Measurements from ENCODE around the gene ZNF346. TPM values are rescaled to one million over a fixed set of nuclear protein-coding genes. Genes with fewer than 3 reads are reported as not detected.

Gene ZNF346
- total RNA-seq, 5 donors from 2014 or later (not counting 1 experiment from before 2014, with no cell fraction given) = 22.8 to 25.7 (median 24.8) TPM

- H3K27me3 ChIP-seq (replicated peaks in 1 of 2; ENCODE audit: control insufficient read depth in 2 of 2, extremely low read depth in 1 of 2, insufficient read depth in 2 of 2, low read length in 1 of 2) = peaks cover 0 to 3% of the 10 kb centered on the region in 2 experiments
- H3K4me1 ChIP-seq (ENCODE audit: control insufficient read depth in 1 of 2, extremely low read depth in 1 of 2, insufficient read depth in 2 of 2, low read length in 2 of 2) = no peaks in the 10 kb centered on the region
- H3K36me3 ChIP-seq (ENCODE audit: control insufficient read depth in 2 of 2, extremely low read depth in 1 of 2, insufficient read depth in 1 of 2, low read length in 1 of 2) = no peaks in the 10 kb centered on the region
- 88% methylated on average over 7 of the region's 9 CpGs for WGBS (ENCODE audit: insufficient coverage)
- no peak for ATAC-seq (replicated peaks in 1 of 4)
- no peak for DNase-seq
- Mint-ChIP-seq H3K27ac (no peak overlapping the region), H3K36me3 (no peaks in the 10 kb centered on the region), H3K4me1 (no peaks in the 10 kb centered on the region), H3K9me3 (no peaks in the 10 kb centered on the region), H3K27me3 (no peaks in the 10 kb centered on the region), H3K4me3 (no peak overlapping the region)
- CTCF ChIA-PET = no interaction called here
- H3K27ac ChIP-seq (ENCODE audit: low read length) = no peak overlapping the region
- H3K9me3 ChIP-seq = no peaks in the 10 kb centered on the region
- no peak overlapping the region for H3K4me3 ChIP-seq (ENCODE audit: control insufficient read depth in 1 of 2, extremely low read depth in 1 of 2, low read length in 1 of 2)
- POLR2A ChIA-PET = no interaction called here
Measured at GRCh38 chr5:177079606-177080005, 57.1 kb downstream of the ZNF346 start.

- Histone ChIP-seq H3K27me3 (replicated peaks in 1 of 2; ENCODE audit: control insufficient read depth in 2 of 2, extremely low read depth in 1 of 2, insufficient read depth in 2 of 2, low read length in 1 of 2) (peaks cover 0 to 6% of the 10 kb centered on the region in 2 experiments), H3K9me3 (no peaks in the 10 kb centered on the region), H3K4me3 (ENCODE audit: control insufficient read depth in 1 of 2, extremely low read depth in 1 of 2, low read length in 1 of 2) (no peak overlapping the region), H3K4me1 (ENCODE audit: control insufficient read depth in 1 of 2, extremely low read depth in 1 of 2, insufficient read depth in 2 of 2, low read length in 2 of 2) (no peaks in the 10 kb centered on the region), H3K27ac (ENCODE audit: low read length) (no peak overlapping the region), H3K36me3 (ENCODE audit: control insufficient read depth in 2 of 2, extremely low read depth in 1 of 2, insufficient read depth in 1 of 2, low read length in 1 of 2) (no peaks in the 10 kb centered on the region)
- Mint-ChIP-seq H3K9me3 (no peaks in the 10 kb centered on the region), H3K4me1 (no peaks in the 10 kb centered on the region), H3K27ac (no peak overlapping the region), H3K36me3 (no peaks in the 10 kb centered on the region), H3K27me3 (no peaks in the 10 kb centered on the region), H3K4me3 (no peak overlapping the region)
- ChIA-PET CTCF (no interaction called here), POLR2A (no interaction called here)
- 90% methylated on average over 3 of the region's 5 CpGs for WGBS (ENCODE audit: insufficient coverage)
- ATAC-seq (replicated peaks in 1 of 4) (no peak), DNase-seq (no peak)
Measured at GRCh38 chr5:177080265-177080664, 57.8 kb downstream of the ZNF346 start.

DNA sequence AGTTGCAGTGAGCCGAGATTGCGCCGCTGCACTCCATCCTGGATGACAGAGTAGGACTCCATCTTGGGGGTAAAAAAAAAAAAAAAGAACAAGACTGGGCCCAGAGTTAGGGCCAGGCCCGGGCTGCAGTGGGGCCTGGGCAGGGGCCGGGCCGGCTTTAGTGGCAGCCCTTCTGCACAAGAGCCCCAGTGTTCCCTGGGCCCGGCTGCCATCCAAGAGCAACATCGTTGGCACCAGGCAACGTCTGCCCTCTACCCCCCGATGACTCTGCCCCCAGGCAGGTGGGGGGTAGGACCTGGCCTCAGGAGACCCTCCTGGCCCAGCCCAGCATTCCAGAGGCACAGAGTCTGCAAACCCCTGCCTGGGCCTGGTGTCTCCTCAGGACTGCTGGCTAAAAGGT lies 59.4 kb downstream of the ZNF346 start:
- H3K27ac Mint-ChIP-seq = no peak overlapping the region
- Histone ChIP-seq H3K27me3 (replicated peaks in 1 of 2; ENCODE audit: control insufficient read depth in 2 of 2, extremely low read depth in 1 of 2, insufficient read depth in 2 of 2, low read length in 1 of 2) (peaks cover 0 to 6% of the 10 kb centered on the region in 2 experiments), H3K4me1 (ENCODE audit: control insufficient read depth in 1 of 2, extremely low read depth in 1 of 2, insufficient read depth in 2 of 2, low read length in 2 of 2) (peaks cover 0 to 5% of the 10 kb centered on the region in 2 experiments), H3K36me3 (ENCODE audit: control insufficient read depth in 2 of 2, extremely low read depth in 1 of 2, insufficient read depth in 1 of 2, low read length in 1 of 2) (no peaks in the 10 kb centered on the region), H3K27ac (ENCODE audit: low read length) (no peak overlapping the region), H3K4me3 (ENCODE audit: control insufficient read depth in 1 of 2, extremely low read depth in 1 of 2, low read length in 1 of 2) (no peak overlapping the region), H3K9me3 (no peaks in the 10 kb centered on the region)
- H3K4me3 Mint-ChIP-seq = no peak overlapping the region
- DNase-seq = no peak
- H3K9me3 Mint-ChIP-seq = no peaks in the 10 kb centered on the region
- no peaks in the 10 kb centered on the region for H3K36me3 Mint-ChIP-seq
- WGBS (ENCODE audit: insufficient coverage) = 91% methylated on average over 10 of the region's 10 CpGs
- no peak for ATAC-seq (replicated peaks in 1 of 4)
- no peaks in the 10 kb centered on the region for H3K27me3 Mint-ChIP-seq
- ChIA-PET CTCF (no interaction called here), POLR2A (no interaction called here)
- peaks cover 6 to 8% (median 6%) of the 10 kb centered on the region in 3 donors for H3K4me1 Mint-ChIP-seq

- 73% methylated on average over 3 of the region's 4 CpGs for WGBS (ENCODE audit: insufficient coverage)
- H3K36me3 ChIP-seq (ENCODE audit: control insufficient read depth in 2 of 2, extremely low read depth in 1 of 2, insufficient read depth in 1 of 2, low read length in 1 of 2) = no peaks in the 10 kb centered on the region
- ChIA-PET POLR2A (interaction anchor here in 1 of 2 donors (0.6 kb wide), 1 partner anchor 130 kb away, joined by 4 read pairs; no protein-coding TSS in a partner anchor), CTCF (no interaction called here)
- H3K27ac ChIP-seq (ENCODE audit: low read length) = no peak overlapping the region
- Mint-ChIP-seq H3K4me1 (peaks cover 12 to 14% (median 13%) of the 10 kb centered on the region in 3 donors), H3K27me3 (peaks cover 5 to 6% of the 10 kb centered on the region in 2 donors), H3K36me3 (no peaks in the 10 kb centered on the region), H3K4me3 (no peak overlapping the region), H3K9me3 (no peaks in the 10 kb centered on the region), H3K27ac (no peak overlapping the region)
- no peak for ATAC-seq (replicated peaks in 1 of 4)
- peaks cover 4 to 14% of the 10 kb centered on the region in 2 experiments for H3K4me1 ChIP-seq (ENCODE audit: control insufficient read depth in 1 of 2, extremely low read depth in 1 of 2, insufficient read depth in 2 of 2, low read length in 2 of 2)
- H3K27me3 ChIP-seq (replicated peaks in 1 of 2; ENCODE audit: control insufficient read depth in 2 of 2, extremely low read depth in 1 of 2, insufficient read depth in 2 of 2, low read length in 1 of 2) = peaks cover 0 to 19% of the 10 kb centered on the region in 2 experiments
- DNase-seq = no peak
- H3K9me3 ChIP-seq = no peaks in the 10 kb centered on the region
- no peak overlapping the region for H3K4me3 ChIP-seq (ENCODE audit: control insufficient read depth in 1 of 2, extremely low read depth in 1 of 2, low read length in 1 of 2)
Measured at GRCh38 chr5:177083357-177083756, 60.9 kb downstream of the ZNF346 start.

GRCh38 chr5:177084175-177084574 lies 61.7 kb downstream of the ZNF346 start:
- CTCF ChIA-PET = no interaction called here

GRCh38 chr5:177085985-177086653 lies 63.6 kb downstream of the ZNF346 start:
- H3K27me3 Mint-ChIP-seq = peaks cover 5 to 13% of the 10 kb centered on the region in 2 donors
- Histone ChIP-seq H3K4me1 (ENCODE audit: control insufficient read depth in 1 of 2, extremely low read depth in 1 of 2, insufficient read depth in 2 of 2, low read length in 2 of 2) (peaks cover 4 to 18% of the 10 kb centered on the region in 2 experiments), H3K27me3 (replicated peaks in 1 of 2; ENCODE audit: control insufficient read depth in 2 of 2, extremely low read depth in 1 of 2, insufficient read depth in 2 of 2, low read length in 1 of 2) (peaks cover 0 to 43% of the 10 kb centered on the region in 2 experiments), H3K27ac (ENCODE audit: low read length) (no peak overlapping the region), H3K4me3 (ENCODE audit: control insufficient read depth in 1 of 2, extremely low read depth in 1 of 2, low read length in 1 of 2) (no peak overlapping the region), H3K9me3 (no peaks in the 10 kb centered on the region), H3K36me3 (ENCODE audit: control insufficient read depth in 2 of 2, extremely low read depth in 1 of 2, insufficient read depth in 1 of 2, low read length in 1 of 2) (no peaks in the 10 kb centered on the region)
- ChIA-PET CTCF (interaction anchor here in 1 of 2 donors (0.6 to 2.8 kb wide), 3 partner anchors 13 to 34 kb away, joined by 3 to 18 read pairs (median 4); no protein-coding TSS in a partner anchor), POLR2A (no interaction called here)
- WGBS (ENCODE audit: insufficient coverage) = 88% methylated on average over 7 of the region's 13 CpGs
- peak overlapping the region; percentile 18 to 41 for H3K27ac Mint-ChIP-seq
- H3K9me3 Mint-ChIP-seq = no peaks in the 10 kb centered on the region
- peak overlapping the region; percentile 65 to 72 (median 67) for H3K4me3 Mint-ChIP-seq
- peaks cover 13 to 14% (median 14%) of the 10 kb centered on the region in 3 donors for H3K4me1 Mint-ChIP-seq
- DNase-seq (peak in 1 of 35 experiments; percentile 40), ATAC-seq (replicated peaks in 1 of 4) (no peak)
- no peaks in the 10 kb centered on the region for H3K36me3 Mint-ChIP-seq

More at GRCh38 chr5:177084175-177084574, 61.7 kb downstream of the ZNF346 start:
- Mint-ChIP-seq H3K27ac (no peak overlapping the region), H3K36me3 (no peaks in the 10 kb centered on the region), H3K4me3 (no peak overlapping the region), H3K4me1 (peaks cover 13 to 14% (median 14%) of the 10 kb centered on the region in 3 donors), H3K9me3 (no peaks in the 10 kb centered on the region), H3K27me3 (peaks cover 5 to 13% of the 10 kb centered on the region in 2 donors)
- no peak overlapping the region for H3K4me3 ChIP-seq (ENCODE audit: control insufficient read depth in 1 of 2, extremely low read depth in 1 of 2, low read length in 1 of 2)
- H3K9me3 ChIP-seq = no peaks in the 10 kb centered on the region
- no peaks in the 10 kb centered on the region for H3K36me3 ChIP-seq (ENCODE audit: control insufficient read depth in 2 of 2, extremely low read depth in 1 of 2, insufficient read depth in 1 of 2, low read length in 1 of 2)
- DNase-seq (no peak), ATAC-seq (replicated peaks in 1 of 4) (no peak)
- peaks cover 4 to 14% of the 10 kb centered on the region in 2 experiments for H3K4me1 ChIP-seq (ENCODE audit: control insufficient read depth in 1 of 2, extremely low read depth in 1 of 2, insufficient read depth in 2 of 2, low read length in 2 of 2)
- no peak overlapping the region for H3K27ac ChIP-seq (ENCODE audit: low read length)
- POLR2A ChIA-PET = no interaction called here
- WGBS (ENCODE audit: insufficient coverage) = no CpG with 5 or more reads among the region's 4 CpGs
- peaks cover 0 to 26% of the 10 kb centered on the region in 2 experiments for H3K27me3 ChIP-seq (replicated peaks in 1 of 2; ENCODE audit: control insufficient read depth in 2 of 2, extremely low read depth in 1 of 2, insufficient read depth in 2 of 2, low read length in 1 of 2)

All from T-cell (primary cell).